Pons (tissue), 1 donor: Measurements from ENCODE around the gene UPF1.

Experiments
- DNase-seq: peaks from one replicate; pipeline ENCODE4 v3.0.0-alpha.2; 2016; ENCODE audit warnings: low spot score

The UPF1 gene

GRCh38 chr19:18875726-18876125, 44.0 kb downstream of the UPF1 start:
- no peak for DNase-seq

GRCh38 chr19:18876865-18877264, 45.1 kb downstream of the UPF1 start:
- no peak for DNase-seq

- no peak for DNase-seq
These were observed 46.5 kb downstream of the UPF1 start for GRCh38 chr19:18878058-18878797.

- DNase-seq, result no peak
These were observed 47.3 kb downstream of the UPF1 start for GRCh38 chr19:18878858-18879578.

GRCh38 chr19:18879579-18880373, 48.0 kb downstream of the UPF1 start:
- no peak for DNase-seq

- DNase-seq, result no peak
These were observed 49.7 kb downstream of the UPF1 start for GRCh38 chr19:18881491-18881890.

- no peak for DNase-seq
These were observed 52.0 kb downstream of the UPF1 start for GRCh38 chr19:18883526-18884304.

- DNase-seq, result no peak
These were observed 55.2 kb downstream of the UPF1 start for GRCh38 chr19:18886972-18887371.

- DNase-seq, result no peak
These were observed 58.4 kb downstream of the UPF1 start for GRCh38 chr19:18889949-18890745.

GRCh38 chr19:18893587-18894253, 62.0 kb downstream of the UPF1 start:
- DNase-seq, result no peak

- peak; percentile 96 for DNase-seq
These were observed 62.7 kb downstream of the UPF1 start for GRCh38 chr19:18894254-18895037.

GRCh38 chr19:18895038-18895823, 63.5 kb downstream of the UPF1 start:
- DNase-seq, result no peak

- DNase-seq, result no peak
These were observed 64.1 kb downstream of the UPF1 start, which contains the start of gene CERS1 for GRCh38 chr19:18895824-18896341. TSS of gene CERS1 (minus strand) at chr19:18896158. CDS start at chr19:18896072, 86 bp downstream.

- DNase-seq, result peak; percentile 53
These were observed 64.7 kb downstream of the UPF1 start for GRCh38 chr19:18896421-18896841.

GRCh38 chr19:18897094-18898029, 65.6 kb downstream of the UPF1 start:
- no peak for DNase-seq

GRCh38 chr19:18898081-18898606, 66.4 kb downstream of the UPF1 start:
- DNase-seq, result no peak
